Heart left ventricle (tissue), 16 donors: Measurements from ENCODE around the gene CHCHD5. TPM values are rescaled to one million over a fixed set of nuclear protein-coding genes. Genes with fewer than 3 reads are reported as not detected.

Experiments
- ATAC-seq, 4 donors: fragments of 200-7000 bp; cut with Tn5 transposase; one replicate each; pipeline ENCODE4 v1.9.1; 2020 to 2022; ENCODE audit warnings: moderate library complexity in 4 of 4, mild to moderate bottlenecking in 3 of 4, moderate number of reproducible peaks in 1 of 4
- DNase-seq, 5 donors: peaks; one replicate each; pipeline ENCODE4 v3.0.0-alpha.2; 2020
- H3K27ac ChIP-seq, 12 donors: fragments of 200-600 bp; sonication (generic) in 4 of 12; one replicate each; pipeline versions ENCODE4 v1.5.0 to v1.8.0; 2016 to 2022; ENCODE audit warnings: mild to moderate bottlenecking in 2 of 12
- H3K27me3 ChIP-seq, 9 donors: fragments of 200-600 bp; sonication (generic) in 2 of 9; one replicate each; pipeline versions ENCODE4 v1.5.1 to v1.8.0; 2016 to 2022; ENCODE audit warnings: mild to moderate bottlenecking in 3 of 9
- H3K36me3 ChIP-seq, 9 donors: fragments of 200-600 bp; sonication (generic) in 2 of 9; one replicate each; pipeline versions ENCODE4 v1.5.0 to v1.8.0; 2018 to 2022; ENCODE audit warnings: mild to moderate bottlenecking in 2 of 9
- H3K4me1 ChIP-seq, 12 donors: fragments of 200-600 bp; sonication (generic) in 4 of 12; one replicate each; pipeline versions ENCODE4 v1.5.0 to v1.8.0; 2016 to 2022; ENCODE audit warnings: mild to moderate bottlenecking in 3 of 12
- H3K4me3 ChIP-seq, 12 donors: fragments of 200-600 bp; sonication (generic) in 4 of 12; one replicate each; pipeline versions ENCODE4 v1.5.0 to v1.8.0; 2017 to 2022; ENCODE audit warnings: mild to moderate bottlenecking in 9 of 12, moderate library complexity in 4 of 12
- H3K9me3 ChIP-seq, 12 donors: fragments of 200-600 bp; sonication (generic) in 4 of 12; one replicate each; pipeline versions ENCODE4 v1.5.0 to v1.8.0; 2016 to 2022; ENCODE audit warnings: mild to moderate bottlenecking in 1 of 12
- POLR2A ChIP-seq, 2 donors: fragments of 450-650 bp; IDR thresholded peaks; one replicate each; pipeline ENCODE4 v1.6.1; 2017; ENCODE audit warnings: antibody characterized with exemption in 2 of 2, mild to moderate bottlenecking in 2 of 2, moderate library complexity in 2 of 2
- WGBS, 4 donors: extraction: QIAGEN DNeasy Blood & Tissue Kit in 2 of 4; methylation state at CpG; one replicate each; pipeline versions ENCODE4 v1.1.5 to v1.1.7; 2013 to 2018; 5-methylcytosine and 5-hydroxymethylcytosine counted together
- intact Hi-C, 10 donors: fragments of 100-400 bp; cut with DNase I; formaldehyde crosslinking; loops; one replicate each; pipeline versions ENCODE4 v1.11.1 to v1.14.2; 2022
- polyA plus RNA-seq, 2 donors: library from polyadenylated mRNA; stranded (reverse); fragments of 200-250 nt; gene quantifications; one replicate each; pipeline ENCODE4 v1.2.3, GENCODE V29; 2013
- total RNA-seq, 9 donors: library from RNA; depleted of rRNA in 2 of 9; stranded (reverse); fragments of >200 nt in 2 of 9; fragmentation: NEBNext Ultra II Directional in 3 of 9; extraction: Animal tissue kit (Norgen Biotek cat#: 25700) in 3 of 9; gene quantifications; one replicate each; pipeline versions ENCODE4 v1.1.0 to v1.2.4, GENCODE V29; 2016 to 2023
- TF ChIP-seq, protein P1 (sequence below), 12 donors: fragments of 200-600 bp; sonication (generic) in 4 of 12; IDR thresholded peaks; one replicate each; pipeline versions ENCODE4 v1.5.0 to v1.8.0; 2018 to 2022; ENCODE audit warnings: antibody characterized with exemption in 12 of 12, mild to moderate bottlenecking in 5 of 12
- donor health status: ischemic (EF 13 %, LVEDD 7.1; RV severe dilation, severe dysfunction).
- donor health status: healthy with polysubstance abuse.
- donor health status: DM: no; HTN: yes; CAD: no.
- donor health status: DM: no; HTN: no; CAD: no.
- donor health status: ischemic (EF 25% LVEDD 6.9; RV normal size, moderate dysfunction).
- donor health status: ischemic (EF 25% LVEDD 5.7; RV mildly dilated, moderate dysfunction).
- donor health status: healthy.
- donor health status: DM: yes; HTN: yes; CAD: no.
- donor health status: ischemic (EF 35%, LVEDD 5.7; RV mildly dilated, moderate dysfunction).
- donor health status: nonischemic (EF 11% LVEDD 7.7; RV severe dilation, severe dysfunction).
- donor health status: DM: yes; HTN: yes; CAD: no.
- donor health status: PGD.
- donor health status: ischemic (EF 29% LVEDD 5.4; RV normal size, mild dysfunction).
- donor health status: nonischemic (EF 23%, LVEDD 6.1; RV moderate dilation, normal function).

The CHCHD5 gene
- total and polyA plus RNA-seq, 11 donors: 18.6 to 32.2 (median 23.4) TPM

DNA sequence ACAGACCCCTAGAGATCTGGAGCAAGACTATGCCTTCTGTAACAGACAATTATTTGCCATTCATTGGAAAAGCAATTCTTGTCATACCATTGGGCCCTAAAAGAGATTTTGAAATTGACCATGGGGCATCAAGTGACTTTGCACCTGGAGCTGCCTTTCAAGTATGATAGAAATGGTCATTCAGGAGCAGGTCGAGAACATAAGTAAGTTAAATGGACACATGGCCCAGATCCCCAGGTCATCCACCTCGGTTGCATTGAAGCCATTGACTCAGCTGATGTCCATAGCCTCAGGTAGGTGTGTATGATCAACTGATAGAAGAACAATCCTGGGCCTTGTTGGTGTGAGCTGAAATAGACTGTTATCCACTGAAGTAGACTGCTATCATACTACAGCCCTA is 19.3 kb downstream of the CHCHD5 start:
- DNase-seq: no peak
- intact Hi-C loops: loop anchor here in 4 of 10 donors (2.0 to 10.0 kb wide), 4 partner anchors 119 to 341 kb away; partner anchors contain the start of gene NT5DC4 (in 1 of the 4)

DNA sequence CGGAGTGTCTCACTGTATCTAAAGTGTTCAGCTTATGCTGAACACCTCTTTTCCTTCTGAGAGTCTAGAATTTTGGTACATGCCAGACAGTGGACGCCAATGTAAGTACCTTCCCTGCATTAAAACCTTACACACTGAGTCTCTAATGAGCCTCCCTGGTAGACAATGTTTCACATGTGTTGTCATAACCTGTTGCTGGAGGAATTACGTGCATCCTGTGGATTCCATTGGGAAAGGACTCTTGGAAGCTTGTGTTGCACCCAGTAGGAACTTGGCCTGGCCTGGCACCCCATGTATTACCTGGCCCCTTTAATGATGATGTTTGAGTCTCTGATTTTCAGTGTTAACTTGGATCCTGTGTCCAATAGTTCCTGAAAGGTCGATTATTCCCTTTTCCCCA is 20.5 kb downstream of the CHCHD5 start:
- no peak for DNase-seq
- TF ChIP-seq POLR2A (IDR thresholded peaks at IDR 0.05): no peak
- TF ChIP-seq, protein P1, sequence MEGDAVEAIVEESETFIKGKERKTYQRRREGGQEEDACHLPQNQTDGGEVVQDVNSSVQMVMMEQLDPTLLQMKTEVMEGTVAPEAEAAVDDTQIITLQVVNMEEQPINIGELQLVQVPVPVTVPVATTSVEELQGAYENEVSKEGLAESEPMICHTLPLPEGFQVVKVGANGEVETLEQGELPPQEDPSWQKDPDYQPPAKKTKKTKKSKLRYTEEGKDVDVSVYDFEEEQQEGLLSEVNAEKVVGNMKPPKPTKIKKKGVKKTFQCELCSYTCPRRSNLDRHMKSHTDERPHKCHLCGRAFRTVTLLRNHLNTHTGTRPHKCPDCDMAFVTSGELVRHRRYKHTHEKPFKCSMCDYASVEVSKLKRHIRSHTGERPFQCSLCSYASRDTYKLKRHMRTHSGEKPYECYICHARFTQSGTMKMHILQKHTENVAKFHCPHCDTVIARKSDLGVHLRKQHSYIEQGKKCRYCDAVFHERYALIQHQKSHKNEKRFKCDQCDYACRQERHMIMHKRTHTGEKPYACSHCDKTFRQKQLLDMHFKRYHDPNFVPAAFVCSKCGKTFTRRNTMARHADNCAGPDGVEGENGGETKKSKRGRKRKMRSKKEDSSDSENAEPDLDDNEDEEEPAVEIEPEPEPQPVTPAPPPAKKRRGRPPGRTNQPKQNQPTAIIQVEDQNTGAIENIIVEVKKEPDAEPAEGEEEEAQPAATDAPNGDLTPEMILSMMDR (IDR thresholded peaks at IDR 0.05): no peak
- peaks cover 0 to 11% (median 2%) of the 10 kb centered on the region in 12 donors for H3K4me1 ChIP-seq
- H3K27ac ChIP-seq: no peak overlapping the region
- no peak overlapping the region for H3K4me3 ChIP-seq
- 71 to 91% (median 88%) methylated on average over 4 of the region's 4 CpGs for WGBS, 4 donors
- no peaks in the 10 kb centered on the region for H3K36me3 ChIP-seq
- no peaks in the 10 kb centered on the region for H3K27me3 ChIP-seq
- intact Hi-C loops: loop anchor here in 3 of 10 donors (5.0 to 10.0 kb wide), 3 partner anchors 117 to 340 kb away; partner anchors contain the start of gene NT5DC4 (in 1 of the 3)
- no peak for ATAC-seq
- H3K9me3 ChIP-seq: no peaks in the 10 kb centered on the region

More for the DNA sequence above, 19.3 kb downstream of the CHCHD5 start:
- Histone ChIP-seq H3K36me3 (no peaks in the 10 kb centered on the region), H3K27me3 (no peaks in the 10 kb centered on the region), H3K9me3 (no peaks in the 10 kb centered on the region), H3K4me1 (peaks cover 0 to 14% (median 3%) of the 10 kb centered on the region in 12 donors), H3K27ac (no peak overlapping the region), H3K4me3 (no peak overlapping the region)
- TF ChIP-seq, protein P1 (IDR thresholded peaks at IDR 0.05): no peak
- no peak for TF ChIP-seq POLR2A (IDR thresholded peaks at IDR 0.05)
- ATAC-seq: no peak
- 78 to 97% (median 85%) methylated on average over 2 of the region's 2 CpGs for WGBS, 4 donors

DNA sequence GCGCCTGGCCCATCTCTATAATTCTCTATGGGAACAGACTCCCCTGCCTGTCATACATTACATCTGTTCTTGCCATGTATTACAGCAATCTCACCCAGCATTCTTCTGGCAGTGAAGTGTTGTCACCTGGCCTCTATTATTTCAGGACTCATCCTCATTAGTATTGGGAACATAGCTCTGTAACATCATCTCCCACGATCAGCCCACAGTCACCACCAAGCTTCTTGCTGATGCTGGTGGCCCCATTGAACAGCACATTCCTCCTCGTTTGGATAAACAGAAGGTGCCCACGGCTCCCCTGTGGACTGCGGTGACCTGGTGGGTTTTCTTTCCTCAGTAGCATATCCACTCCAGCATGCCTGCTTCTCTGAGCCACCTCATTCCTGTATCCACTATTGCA is 21.5 kb downstream of the CHCHD5 start:
- Histone ChIP-seq H3K4me3 (no peak overlapping the region), H3K27ac (no peak overlapping the region), H3K27me3 (no peaks in the 10 kb centered on the region), H3K36me3 (no peaks in the 10 kb centered on the region), H3K9me3 (no peaks in the 10 kb centered on the region), H3K4me1 (peaks cover 0 to under 1% (median 0%) of the 10 kb centered on the region in 12 donors)
- intact Hi-C loops: loop anchor here in 2 of 10 donors (10.0 kb wide), 1 partner anchor 339 kb away; no protein-coding TSS in a partner anchor
- 80 to 91% (median 89%) methylated on average over 5 of the region's 5 CpGs for WGBS, 4 donors
- no peak for DNase-seq
- TF ChIP-seq POLR2A (IDR thresholded peaks at IDR 0.05): no peak
- TF ChIP-seq, protein P1 (IDR thresholded peaks at IDR 0.05): no peak
- no peak for ATAC-seq

DNA sequence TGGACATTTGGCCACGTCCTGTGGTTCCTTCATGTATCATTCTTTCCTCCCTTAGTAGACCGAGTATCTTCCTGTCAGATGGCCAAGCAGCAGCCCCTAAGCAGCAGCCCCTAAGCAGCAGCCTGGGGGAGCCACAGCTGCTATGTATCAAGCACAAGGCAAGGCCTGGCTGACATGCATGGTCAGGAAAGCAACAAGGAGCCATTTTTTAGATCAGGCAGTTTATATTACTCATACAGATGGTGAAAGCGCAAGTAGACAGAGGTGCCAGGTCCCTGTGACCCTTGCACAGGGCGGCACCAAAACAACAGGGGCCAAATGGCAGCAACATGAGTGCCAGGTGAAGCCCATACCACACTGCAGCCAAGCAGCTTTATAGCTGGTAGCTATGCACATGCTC is 22.1 kb downstream of the CHCHD5 start:
- 79 to 83% (median 82%) methylated on average over 4 of the region's 4 CpGs for WGBS, 4 donors
- H3K27ac ChIP-seq: no peak overlapping the region

More for the DNA sequence above, 22.1 kb downstream of the CHCHD5 start:
- H3K27me3 ChIP-seq: no peaks in the 10 kb centered on the region
- DNase-seq: no peak
- H3K9me3 ChIP-seq: no peaks in the 10 kb centered on the region
- H3K36me3 ChIP-seq: no peaks in the 10 kb centered on the region
- ATAC-seq: no peak
- intact Hi-C loops: loop anchor here in 2 of 10 donors (10.0 kb wide), 1 partner anchor 338 kb away; no protein-coding TSS in a partner anchor
- H3K4me3 ChIP-seq: no peak overlapping the region
- no peaks in the 10 kb centered on the region for H3K4me1 ChIP-seq
- TF ChIP-seq POLR2A (IDR thresholded peaks at IDR 0.05): no peak
- TF ChIP-seq, protein P1 (IDR thresholded peaks at IDR 0.05): no peak
